ENCODE measurements around the gene ZKSCAN5. TPM values are rescaled to one million over a fixed set of nuclear protein-coding genes. Genes with fewer than 3 reads are reported as not detected.

ZKSCAN5 gene
- total RNA-seq, 1 experiment from 2014 or later: 10.2 TPM

- CTCF ChIA-PET: no interaction called here
- DNase-seq (ENCODE audit: low read depth, low spot score) (no peak), ATAC-seq (peak; percentile 44; the same call in 1 of the 2 replicates)
- no peak overlapping the region for H2AFZ ChIP-seq (ENCODE audit: low read depth, low read length, poor library complexity, severe bottlenecking)
- no peak overlapping the region for H3K9ac ChIP-seq (ENCODE audit: low read length)
- RAD21 ChIA-PET (ENCODE audit: low non-redundant PET in 1 of 2, low total read pairs in 2 of 2, uncharacterized antibody in 2 of 2, unreplicated experiment in 2 of 2): no interaction called here
- peaks cover 3 to 8% of the 10 kb centered on the region in 2 experiments; a peak in 1 of 4 replicates for H3K9me3 ChIP-seq (ENCODE audit: control insufficient read depth in 1 of 2, insufficient read depth in 1 of 2, low read depth in 1 of 2, low read length in 2 of 2)
- POLR2A ChIA-PET: no interaction called here
- H3K9me2 ChIP-seq (ENCODE audit: insufficient read depth): no peaks in the 10 kb centered on the region
- no peak overlapping the region for H3K27ac ChIP-seq (ENCODE audit: low read depth, low read length)
- H3K36me3 ChIP-seq (ENCODE audit: control insufficient read depth in 1 of 2, insufficient read depth in 2 of 2, low read length in 2 of 2): peaks cover 13 to 18% of the 10 kb centered on the region in 2 experiments
- H3K4me2 ChIP-seq (ENCODE audit: low read length): no peak overlapping the region
- H3K4me1 ChIP-seq (ENCODE audit: control insufficient read depth in 1 of 2, insufficient read depth in 2 of 2, low read length in 2 of 2): no peaks in the 10 kb centered on the region
- no peaks in the 10 kb centered on the region for H3K27me3 ChIP-seq (ENCODE audit: insufficient read depth, low read length)
- no peak for TF ChIP-seq RAD21 (IDR thresholded peaks at IDR 0.05; ENCODE audit: low read depth)
- TF ChIP-seq ZFX (IDR thresholded peaks at IDR 0.05): no peak
- no peak for TF ChIP-seq CBX3 (IDR thresholded peaks at IDR 0.05; ENCODE audit: low read depth)
- peaks cover 20% of the 10 kb centered on the region for H3K79me2 ChIP-seq (ENCODE audit: insufficient read depth, low read length)
- no peaks in the 10 kb centered on the region for H4K20me1 ChIP-seq (ENCODE audit: insufficient read depth)
- no peak overlapping the region for H3K4me3 ChIP-seq (replicated peaks in 1 of 2; ENCODE audit: low read depth in 1 of 2, low read length in 2 of 2)
- no TSS peak for BruUV-seq (replicated peaks)
- intact Hi-C loops (cut with micrococcal nuclease): no loop called here
These were observed 13.6 kb upstream of the ZKSCAN5 start for GRCh38 chr7:99490878-99491277.

- Histone ChIP-seq H3K9ac (ENCODE audit: low read length) (no peak overlapping the region), H3K36me3 (ENCODE audit: control insufficient read depth in 1 of 2, insufficient read depth in 2 of 2, low read length in 2 of 2) (peaks cover 19 to 29% of the 10 kb centered on the region in 2 experiments), H3K4me2 (ENCODE audit: low read length) (no peak overlapping the region), H3K9me3 (ENCODE audit: control insufficient read depth in 1 of 2, insufficient read depth in 1 of 2, low read depth in 1 of 2, low read length in 2 of 2) (peaks cover 3 to 8% of the 10 kb centered on the region in 2 experiments; a peak in 1 of 4 replicates), H3K9me2 (ENCODE audit: insufficient read depth) (no peaks in the 10 kb centered on the region), H3K79me2 (ENCODE audit: insufficient read depth, low read length) (peaks cover 47% of the 10 kb centered on the region), H3K4me3 (replicated peaks in 1 of 2; ENCODE audit: low read depth in 1 of 2, low read length in 2 of 2) (no peak overlapping the region), H2AFZ (ENCODE audit: low read depth, low read length, poor library complexity, severe bottlenecking) (no peak overlapping the region), H3K27ac (ENCODE audit: low read depth, low read length) (no peak overlapping the region), H3K27me3 (ENCODE audit: insufficient read depth, low read length) (no peaks in the 10 kb centered on the region), H3K4me1 (ENCODE audit: control insufficient read depth in 1 of 2, insufficient read depth in 2 of 2, low read length in 2 of 2) (peaks cover 5 to 9% of the 10 kb centered on the region in 2 experiments), H4K20me1 (ENCODE audit: insufficient read depth) (no peaks in the 10 kb centered on the region)
- intact Hi-C loops (cut with micrococcal nuclease): no loop called here
- no TSS peak for BruUV-seq (replicated peaks)
- CTCF ChIA-PET: no interaction called here
- RAD21 ChIA-PET (ENCODE audit: low non-redundant PET in 1 of 2, low total read pairs in 2 of 2, uncharacterized antibody in 2 of 2, unreplicated experiment in 2 of 2): no interaction called here
- ATAC-seq (no peak), DNase-seq (ENCODE audit: low read depth, low spot score) (no peak)
- POLR2A ChIA-PET: no interaction called here
- TF ChIP-seq POLR2AphosphoS5 (IDR thresholded peaks at IDR 0.05; ENCODE audit: low read depth, low read length) (no peak), EZH2phosphoT487 (IDR thresholded peaks at IDR 0.05; ENCODE audit: borderline replicate concordance) (no peak), EGR1 (IDR thresholded peaks at IDR 0.05; ENCODE audit: low read depth) (no peak), ELF1 (IDR thresholded peaks at IDR 0.05; ENCODE audit: borderline replicate concordance, low read depth) (no peak), ZFX (IDR thresholded peaks at IDR 0.05) (no peak), ZNF274 (IDR thresholded peaks at IDR 0.05; ENCODE audit: low read depth, low read length) (no peak), RAD21 (IDR thresholded peaks at IDR 0.05; ENCODE audit: low read depth) (no peak), TCF7L2 (IDR thresholded peaks at IDR 0.05; ENCODE audit: borderline replicate concordance, extremely low read depth, insufficient read depth, insufficient read length) (no peak), SRF (IDR thresholded peaks at IDR 0.05; ENCODE audit: low read depth) (no peak), SIN3A (IDR thresholded peaks at IDR 0.05; ENCODE audit: low read depth) (no peak), MAX (IDR thresholded peaks at IDR 0.05) (no peak), SP1 (IDR thresholded peaks at IDR 0.05; ENCODE audit: low read depth) (no peak), CBX3 (IDR thresholded peaks at IDR 0.05; ENCODE audit: low read depth) (no peak), JUND (IDR thresholded peaks at IDR 0.05) (no peak)
These were observed 10.6 kb upstream of the ZKSCAN5 start for GRCh38 chr7:99493823-99494222.

All from HCT116 (cell line).